Adipocyte (in vitro differentiated cells): ENCODE data around the gene RPS5.
"Not testable (repeated sequence)": the region's sequence is repeated elsewhere in the genome, so short reads cannot be mapped to it uniquely, and the experiment has no call there.

Experiments
- DNase-seq: peaks from one replicate; pipeline ENCODE4 v3.0.0-alpha.2; 2015; ENCODE audit warnings: low read depth
- H3K27me3 ChIP-seq: replicated peaks from 2 replicates; pipeline ENCODE4 v1.7.0; 2013; ENCODE audit warnings: mild to moderate bottlenecking, low read length, moderate library complexity; ENCODE audit not compliant: control insufficient read depth, insufficient read depth
- H3K36me3 ChIP-seq: 2 replicates; pipeline ENCODE4 v1.7.0; 2013; ENCODE audit warnings: low read length, mild to moderate bottlenecking, moderate library complexity; ENCODE audit not compliant: control insufficient read depth, insufficient read depth, severe bottlenecking
- H3K4me1 ChIP-seq: 2 replicates; pipeline ENCODE4 v1.7.0; 2013; ENCODE audit warnings: mild to moderate bottlenecking, low read length, moderate library complexity; ENCODE audit not compliant: control insufficient read depth, insufficient read depth
- H3K4me3 ChIP-seq: 2 replicates; pipeline ENCODE4 v1.7.0; 2013; ENCODE audit warnings: mild to moderate bottlenecking, low read length, moderate library complexity
- H3K9ac ChIP-seq: 2 replicates; pipeline ENCODE4 v1.7.0; 2013; ENCODE audit warnings: mild to moderate bottlenecking, low read length, moderate library complexity
- H3K9me3 ChIP-seq: 2 replicates; pipeline ENCODE4 v1.7.0; 2013; ENCODE audit warnings: mild to moderate bottlenecking, low read length, moderate library complexity; ENCODE audit not compliant: control insufficient read depth

The RPS5 gene

GRCh38 chr19:58403920-58404478, 16.9 kb downstream of the RPS5 start:
- not testable (repeated sequence) for DNase-seq, H3K4me3 ChIP-seq, H3K36me3 ChIP-seq, H3K9ac ChIP-seq, H3K27me3 ChIP-seq, H3K9me3 ChIP-seq
- peaks cover 21% of the 10 kb centered on the region for H3K4me1 ChIP-seq

GRCh38 chr19:58406818-58407657, 20.0 kb downstream of the RPS5 start:
- peak overlapping the region; percentile 92 for H3K9ac ChIP-seq
- H3K27me3 ChIP-seq = no peaks in the 10 kb centered on the region
- peaks cover 21% of the 10 kb centered on the region for H3K4me1 ChIP-seq
- peak; percentile 44 for DNase-seq
- peak overlapping the region; percentile 88 for H3K4me3 ChIP-seq
- H3K36me3 ChIP-seq = no peaks in the 10 kb centered on the region
- H3K9me3 ChIP-seq = no peaks in the 10 kb centered on the region

GRCh38 chr19:58407658-58408151, 20.6 kb downstream of the RPS5 start:
- no peaks in the 10 kb centered on the region for H3K27me3 ChIP-seq
- H3K36me3 ChIP-seq = no peaks in the 10 kb centered on the region
- H3K9me3 ChIP-seq = no peaks in the 10 kb centered on the region
- H3K4me3 ChIP-seq = peak overlapping the region; percentile 88
- peaks cover 18% of the 10 kb centered on the region for H3K4me1 ChIP-seq
- H3K9ac ChIP-seq = peak overlapping the region; percentile 92
- peak; percentile 25 for DNase-seq

GRCh38 chr19:58408152-58409009, 21.3 kb downstream of the RPS5 start, which contains the start of gene ZNF584:
ZNF584 (plus strand) TSS chr19:58408649; CDS start chr19:58409148, 499 bp downstream.
- H3K4me3 ChIP-seq = peak within 1 kb of the TSS; percentile 88
- peak within 1 kb of the TSS; percentile 92 for H3K9ac ChIP-seq
- no peaks in the 10 kb centered on the region for H3K36me3 ChIP-seq
- peak; percentile 98 for DNase-seq
- no peaks in the 10 kb centered on the region for H3K9me3 ChIP-seq
- peaks cover 18% of the 10 kb centered on the region for H3K4me1 ChIP-seq
- no peaks in the 10 kb centered on the region for H3K27me3 ChIP-seq

- no peaks in the 10 kb centered on the region for H3K9me3 ChIP-seq
- H3K9ac ChIP-seq = peak overlapping the region; percentile 92
These were observed 22.1 kb downstream of the RPS5 start for GRCh38 chr19:58409010-58409790.

GRCh38 chr19:58416604-58417003, 29.5 kb downstream of the RPS5 start:
- H3K9me3 ChIP-seq = peaks cover 6% of the 10 kb centered on the region
- H3K27me3 ChIP-seq = no peaks in the 10 kb centered on the region
- no peak for DNase-seq
- H3K36me3 ChIP-seq = peaks cover 49% of the 10 kb centered on the region
- H3K4me1 ChIP-seq = peaks cover 5% of the 10 kb centered on the region
- no peak overlapping the region for H3K4me3 ChIP-seq
- no peak overlapping the region for H3K9ac ChIP-seq

More at GRCh38 chr19:58409010-58409790, 22.1 kb downstream of the RPS5 start:
- Histone ChIP-seq H3K36me3 (no peaks in the 10 kb centered on the region), H3K27me3 (no peaks in the 10 kb centered on the region), H3K4me3 (peak overlapping the region; percentile 88), H3K4me1 (peaks cover 18% of the 10 kb centered on the region)
- DNase-seq = peak; percentile 58

- Histone ChIP-seq H3K27me3 (no peaks in the 10 kb centered on the region), H3K36me3 (peaks cover 52% of the 10 kb centered on the region)
These were observed 30.0 kb downstream of the RPS5 start for GRCh38 chr19:58417071-58417470.

GRCh38 chr19:58428617-58429016, 41.5 kb downstream of the RPS5 start:
- no peaks in the 10 kb centered on the region for H3K27me3 ChIP-seq

More at GRCh38 chr19:58417071-58417470, 30.0 kb downstream of the RPS5 start:
- no peak overlapping the region for H3K4me3 ChIP-seq
- DNase-seq = no peak
- H3K9ac ChIP-seq = no peak overlapping the region
- peaks cover 6% of the 10 kb centered on the region for H3K9me3 ChIP-seq
- H3K4me1 ChIP-seq = peaks cover 5% of the 10 kb centered on the region

GRCh38 chr19:58429745-58430144, 42.7 kb downstream of the RPS5 start:
- no peaks in the 10 kb centered on the region for H3K27me3 ChIP-seq
- DNase-seq = no peak
- peaks cover 54% of the 10 kb centered on the region for H3K36me3 ChIP-seq
- no peaks in the 10 kb centered on the region for H3K4me1 ChIP-seq
- H3K9ac ChIP-seq = no peak overlapping the region
- peak overlapping the region; percentile 60 for H3K4me3 ChIP-seq
- H3K9me3 ChIP-seq = peaks cover 67% of the 10 kb centered on the region

More at GRCh38 chr19:58428617-58429016, 41.5 kb downstream of the RPS5 start:
- no peak overlapping the region for H3K9ac ChIP-seq
- H3K4me3 ChIP-seq = no peak overlapping the region
- DNase-seq = no peak
- peaks cover 56% of the 10 kb centered on the region for H3K9me3 ChIP-seq
- peaks cover 44% of the 10 kb centered on the region for H3K36me3 ChIP-seq
- no peaks in the 10 kb centered on the region for H3K4me1 ChIP-seq

- peaks cover 74% of the 10 kb centered on the region for H3K36me3 ChIP-seq
- H3K4me1 ChIP-seq = peaks cover 5% of the 10 kb centered on the region
- peak overlapping the region; percentile 65 for H3K4me3 ChIP-seq
- no peak overlapping the region for H3K9ac ChIP-seq
- DNase-seq = no peak
- H3K9me3 ChIP-seq = peaks cover 82% of the 10 kb centered on the region
- H3K27me3 ChIP-seq = no peaks in the 10 kb centered on the region
These were observed 47.1 kb downstream of the RPS5 start for GRCh38 chr19:58434217-58434616.
